Measurements from ENCODE around the gene FAM3B.

Gene FAM3B

DNA sequence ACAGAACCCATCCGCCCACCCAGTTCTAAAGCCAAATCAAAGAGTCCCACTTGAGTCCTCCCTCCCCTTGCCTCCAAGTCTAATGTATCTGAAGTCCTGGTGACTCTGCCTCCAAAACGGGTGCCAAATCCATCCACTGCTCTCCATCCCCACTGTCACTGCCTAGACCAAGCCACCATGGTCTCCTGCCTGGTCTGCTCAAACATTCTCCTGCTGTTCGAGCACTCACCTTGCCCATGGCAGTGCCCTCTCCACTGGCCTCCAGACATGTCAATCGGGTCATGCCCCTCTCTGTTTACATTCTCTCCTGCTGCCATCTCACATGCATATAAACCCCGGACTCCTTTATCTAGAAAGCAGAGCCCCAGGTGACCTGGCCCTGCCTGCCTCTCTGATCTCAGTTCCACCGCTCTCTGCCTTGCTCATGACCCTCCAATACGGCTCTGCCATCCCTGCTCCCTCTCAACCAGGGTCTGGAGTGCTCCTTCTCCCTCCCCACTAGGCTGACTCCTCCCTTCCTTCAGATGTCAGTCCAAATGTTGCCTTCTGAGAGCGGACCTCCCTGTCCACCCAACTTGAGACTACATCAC lies 77.4 kb downstream of the FAM3B start:
- no peak for DNase-seq (ENCODE audit: low read depth in 2 of 2)

DNA sequence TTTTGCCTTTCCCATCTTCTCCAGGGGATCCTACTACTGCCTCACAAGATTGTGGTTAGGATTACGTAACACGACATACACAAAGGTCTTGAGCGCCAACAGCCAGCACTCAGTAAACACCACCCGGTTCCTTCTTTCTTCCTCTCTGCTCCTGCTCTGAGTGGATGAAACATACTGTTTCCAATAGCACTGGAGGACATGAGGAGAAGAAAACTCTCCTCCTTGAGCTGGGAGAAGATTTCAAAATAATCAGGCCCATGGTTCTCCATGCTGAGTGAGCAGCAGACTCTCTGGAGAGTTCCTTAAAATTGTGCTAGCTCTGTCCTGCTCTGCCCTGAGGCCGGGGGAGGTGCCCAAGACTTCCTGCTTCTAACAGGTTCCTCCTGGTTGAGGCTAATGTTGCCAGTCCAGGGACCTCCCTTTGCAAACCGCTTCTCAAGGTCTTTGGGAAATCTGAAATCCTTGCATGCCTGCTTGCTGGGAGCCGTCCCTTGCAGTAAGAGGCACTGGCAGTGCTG lies 80.0 kb downstream of the FAM3B start:
- DNase-seq (ENCODE audit: low read depth in 2 of 2), result no peak

DNA sequence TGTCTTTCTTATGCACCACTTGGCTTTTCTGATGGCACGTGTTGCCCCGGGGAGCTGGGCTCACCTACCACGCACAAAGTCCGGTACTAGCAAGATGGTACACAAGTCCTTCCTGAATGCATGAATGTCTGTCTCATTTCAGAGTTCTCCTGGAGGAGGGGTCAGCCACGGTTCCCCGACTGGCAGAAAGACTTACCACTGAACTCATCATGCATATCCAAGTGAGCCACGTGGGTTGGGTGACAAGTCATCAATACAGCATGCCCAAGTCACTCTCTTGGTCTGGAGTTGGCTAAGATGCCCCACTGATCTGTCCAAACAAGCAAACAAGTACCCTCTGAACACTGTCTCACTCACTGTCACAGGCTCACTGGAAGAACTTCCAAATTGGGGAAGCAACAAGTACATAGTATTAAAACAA lies 80.9 kb downstream of the FAM3B start:
- DNase-seq (ENCODE audit: low read depth in 2 of 2), result no peak

DNA sequence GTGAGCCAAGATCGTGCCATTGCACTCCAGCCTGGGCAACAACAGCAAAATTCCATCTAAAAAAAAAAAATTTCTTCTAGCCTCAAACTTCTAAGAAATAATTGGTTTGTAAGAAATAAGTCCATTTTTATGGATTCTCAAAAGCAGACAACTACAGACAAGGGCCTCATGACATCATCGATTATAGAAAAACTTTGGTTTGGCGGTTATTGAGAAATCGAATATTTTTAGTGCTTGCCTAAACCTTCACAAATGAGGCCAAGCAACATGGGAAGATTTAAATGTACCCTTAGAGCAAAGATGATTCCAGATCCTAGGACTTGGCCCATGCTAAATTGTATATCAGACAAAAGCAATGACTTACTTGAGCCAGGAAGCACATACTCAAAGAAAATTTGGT lies 81.7 kb downstream of the FAM3B start:
- no peak for DNase-seq (ENCODE audit: low read depth in 2 of 2)

DNA sequence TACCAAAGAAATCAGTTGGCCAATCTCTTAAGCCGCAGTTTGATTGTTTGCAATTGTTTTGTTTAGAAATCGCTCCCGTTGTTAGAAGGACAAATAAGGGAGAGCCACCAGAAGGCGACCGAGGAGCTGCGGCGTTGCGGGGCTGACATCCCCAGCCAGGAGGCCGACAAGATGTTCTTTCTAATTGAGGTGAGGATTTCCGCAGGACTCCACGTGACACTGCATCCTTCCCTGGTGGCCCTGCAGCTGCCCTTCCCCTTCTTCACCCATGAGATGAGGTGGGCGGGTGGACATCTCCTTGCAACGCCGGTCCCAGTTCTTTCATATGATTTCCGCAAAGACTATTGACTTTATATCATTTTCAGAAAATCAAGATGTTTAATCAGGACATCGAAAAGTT lies 82.2 kb downstream of the FAM3B start:
- no peak for DNase-seq (ENCODE audit: low read depth in 2 of 2)

DNA sequence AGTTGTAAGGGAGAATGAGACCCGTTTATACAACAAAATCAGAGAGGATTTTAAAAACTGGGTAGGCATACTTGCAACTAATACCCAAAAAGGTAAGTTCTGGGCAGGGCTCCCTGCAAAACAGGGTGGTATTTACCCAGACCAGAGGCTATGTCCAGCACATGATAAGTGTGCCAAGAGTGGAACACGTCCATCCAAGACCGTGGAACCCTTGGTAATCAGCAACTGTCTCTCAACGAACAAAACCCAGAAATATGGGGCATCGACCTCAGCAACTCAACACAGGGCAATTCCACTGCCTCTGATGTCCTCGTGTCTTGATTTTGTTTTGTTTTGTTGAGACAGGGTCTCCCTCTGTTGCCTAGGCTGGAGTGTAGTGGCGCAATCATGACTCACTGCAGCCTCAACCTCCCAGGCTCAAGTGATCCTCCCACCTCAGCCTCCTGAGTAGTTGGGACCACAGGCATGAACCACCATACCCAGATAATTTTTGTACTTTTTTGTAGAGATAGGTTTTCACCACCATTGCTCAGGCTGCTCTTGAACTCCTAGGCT lies 82.7 kb downstream of the FAM3B start:
- DNase-seq (ENCODE audit: low read depth in 2 of 2), result no peak

DNA sequence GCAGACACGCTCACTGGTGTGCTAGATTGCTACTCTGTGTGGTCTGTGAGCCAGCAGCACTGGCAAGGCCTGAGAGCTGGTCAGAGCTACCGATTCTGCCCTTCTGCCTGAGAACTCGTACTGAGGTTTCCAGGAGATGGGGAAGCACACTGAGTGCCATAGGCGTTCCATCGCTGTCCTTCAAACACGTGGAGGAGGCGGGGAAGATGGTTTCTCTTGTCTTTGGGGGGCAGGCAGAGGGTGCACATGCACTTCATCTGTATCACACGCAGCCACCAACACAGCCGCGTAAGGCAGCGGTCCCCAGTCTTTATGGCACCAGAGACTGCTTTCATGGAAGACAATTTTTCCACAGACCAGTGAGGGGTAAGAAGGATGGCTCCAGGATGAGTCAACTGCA lies 85.6 kb downstream of the FAM3B start:
- no peak for DNase-seq (ENCODE audit: low read depth in 2 of 2)

DNA sequence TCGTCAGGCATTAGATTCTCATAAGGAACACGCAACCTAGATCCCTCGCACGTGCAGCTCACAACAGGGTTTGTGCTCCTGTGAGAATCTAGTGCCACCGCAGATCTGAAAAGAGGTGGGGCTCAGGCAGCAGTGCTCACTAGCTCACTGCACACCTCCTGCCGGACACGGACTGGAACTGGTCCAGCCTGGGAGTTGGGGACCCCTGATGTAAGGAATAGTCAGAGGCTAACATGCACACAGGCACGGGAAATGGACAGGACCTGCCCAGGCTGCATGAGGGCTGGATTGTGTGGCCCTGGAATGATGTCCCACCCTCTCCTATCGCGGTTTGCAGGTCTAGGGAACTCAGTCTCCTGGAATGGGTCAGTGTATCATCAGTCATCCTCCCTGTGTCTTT lies 86.2 kb downstream of the FAM3B start:
- DNase-seq (ENCODE audit: low read depth in 2 of 2), result no peak

DNA sequence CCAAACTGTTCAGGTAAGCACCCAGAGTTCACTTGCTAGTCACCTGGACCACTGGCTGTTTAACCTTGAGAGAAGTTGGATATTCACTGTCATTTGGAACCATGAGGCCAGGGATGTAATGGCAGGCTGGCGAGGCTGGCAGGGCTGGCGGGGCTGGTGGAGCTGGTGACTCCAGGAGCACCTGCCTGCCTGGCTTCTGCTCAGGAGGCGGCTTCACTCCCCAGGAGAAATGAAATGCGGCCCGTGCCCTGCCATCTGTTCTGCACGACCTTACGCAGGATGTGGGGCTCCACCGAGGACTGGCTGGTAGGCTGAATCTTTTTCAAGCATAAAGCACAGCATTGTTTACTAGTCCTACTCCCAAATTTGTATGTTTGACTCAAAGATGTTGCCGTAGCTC lies 86.7 kb downstream of the FAM3B start:
- no peak for DNase-seq (ENCODE audit: low read depth in 2 of 2)

DNA sequence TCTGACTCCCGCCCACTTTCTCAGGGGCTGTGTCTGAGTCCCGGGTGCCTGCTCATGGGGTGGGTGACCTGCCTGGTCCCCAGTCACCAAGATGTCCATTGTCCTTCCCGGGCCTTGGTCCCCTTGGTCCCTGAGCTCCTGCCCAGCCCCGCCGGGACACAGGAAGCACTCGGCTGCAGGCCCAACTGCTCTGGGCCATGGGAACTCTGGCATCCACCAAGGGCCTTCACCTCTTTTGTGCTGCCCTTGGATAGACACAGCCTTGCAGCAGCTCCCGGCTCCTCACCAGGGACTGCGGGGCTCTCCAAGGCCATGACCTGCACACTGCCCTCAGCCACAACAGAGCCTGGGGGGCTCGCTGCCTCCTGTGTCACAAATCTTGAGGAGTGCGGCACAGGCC lies 87.4 kb downstream of the FAM3B start:
- no peak for DNase-seq (ENCODE audit: low read depth in 2 of 2)

DNA sequence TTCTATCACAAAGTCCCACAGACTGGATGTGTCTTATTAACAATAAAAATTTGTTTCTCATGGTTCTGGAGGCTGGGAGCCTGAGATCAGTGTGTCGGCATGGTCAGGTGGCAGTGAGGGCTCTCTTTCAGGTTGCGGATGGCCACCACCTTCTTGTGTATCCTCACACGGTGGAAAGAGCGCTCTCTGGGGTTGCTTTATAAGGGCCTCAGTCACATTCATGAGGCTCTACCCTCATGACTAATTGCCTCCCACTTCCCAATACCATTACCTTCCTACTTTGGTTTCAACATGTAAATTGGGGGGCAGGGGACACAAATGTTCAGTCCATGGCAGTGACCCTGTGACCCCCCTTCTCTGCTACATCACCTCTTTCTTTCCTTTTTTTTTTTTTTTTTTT lies 88.7 kb downstream of the FAM3B start:
- no peak for DNase-seq (ENCODE audit: low read depth in 2 of 2)

DNA sequence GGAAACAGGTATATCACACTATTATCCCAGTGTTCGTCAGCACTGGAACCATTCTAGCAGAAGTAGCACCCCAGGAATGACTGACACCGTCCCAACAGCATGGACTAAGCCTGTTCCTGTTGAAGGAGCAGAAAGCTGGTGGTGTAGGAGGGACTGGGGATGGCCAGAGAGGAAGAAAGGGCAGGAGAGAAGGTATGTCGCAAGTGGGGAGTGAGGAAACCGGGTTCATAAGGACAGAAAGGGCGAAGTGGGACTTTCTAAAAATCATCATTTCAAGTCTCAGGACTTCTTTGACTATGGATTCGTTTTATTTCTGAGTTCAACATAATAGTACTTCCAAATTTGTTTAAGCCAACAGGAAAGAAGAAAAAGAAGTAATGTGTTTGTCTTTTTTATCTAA lies 89.7 kb downstream of the FAM3B start:
- no peak for DNase-seq (ENCODE audit: low read depth in 2 of 2)
